ENCODE measurements around the gene PPP2R2D. TPM values are rescaled to one million over a fixed set of nuclear protein-coding genes. Genes with fewer than 3 reads are reported as not detected.

Gene PPP2R2D
- total RNA-seq, 1 experiment from 2014 or later, result 33.2 TPM

DNA sequence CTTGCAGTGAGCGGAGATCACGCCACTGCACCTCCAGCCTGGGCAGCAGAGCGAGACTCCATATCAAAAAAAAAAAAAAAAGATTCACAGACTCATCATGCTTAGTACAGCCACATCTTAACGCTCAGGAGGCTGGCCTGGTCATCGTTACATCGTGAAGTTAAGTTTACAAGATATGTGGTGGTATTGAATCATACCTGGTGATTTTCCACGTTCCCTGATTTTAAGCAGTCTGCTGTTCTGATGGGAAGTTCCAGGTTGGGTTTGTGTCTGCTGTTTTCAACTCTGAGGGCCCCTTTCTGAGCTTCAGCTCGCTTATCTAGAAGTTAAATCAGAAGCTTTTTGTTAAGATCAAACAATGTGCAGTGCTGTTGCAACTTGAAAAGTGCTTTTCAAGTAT, 6.9 kb downstream of the PPP2R2D start:
- peaks cover 7% of the 10 kb centered on the region for H3K9me3 Mint-ChIP-seq
- H3K27me3 Mint-ChIP-seq (ENCODE audit: low read depth), result no peaks in the 10 kb centered on the region
- no peak overlapping the region for H3K4me3 Mint-ChIP-seq
- ChIA-PET CTCF (interaction anchor here (0.6 to 1.6 kb wide), 3 partner anchors 35 to 141 kb away, joined by 3 to 4 read pairs (median 4); no protein-coding TSS in a partner anchor), POLR2A (no interaction called here)
- H3K27ac Mint-ChIP-seq, result no peak overlapping the region
- peaks cover 40% of the 10 kb centered on the region for H3K36me3 Mint-ChIP-seq
- DNase-seq (ENCODE audit: low spot score) (no peak), ATAC-seq (no peak)
- peaks cover 41% of the 10 kb centered on the region for H3K4me1 Mint-ChIP-seq
- TF ChIP-seq, protein P1, sequence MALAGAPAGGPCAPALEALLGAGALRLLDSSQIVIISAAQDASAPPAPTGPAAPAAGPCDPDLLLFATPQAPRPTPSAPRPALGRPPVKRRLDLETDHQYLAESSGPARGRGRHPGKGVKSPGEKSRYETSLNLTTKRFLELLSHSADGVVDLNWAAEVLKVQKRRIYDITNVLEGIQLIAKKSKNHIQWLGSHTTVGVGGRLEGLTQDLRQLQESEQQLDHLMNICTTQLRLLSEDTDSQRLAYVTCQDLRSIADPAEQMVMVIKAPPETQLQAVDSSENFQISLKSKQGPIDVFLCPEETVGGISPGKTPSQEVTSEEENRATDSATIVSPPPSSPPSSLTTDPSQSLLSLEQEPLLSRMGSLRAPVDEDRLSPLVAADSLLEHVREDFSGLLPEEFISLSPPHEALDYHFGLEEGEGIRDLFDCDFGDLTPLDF (CRISPR knock-in tag; IDR thresholded peaks at IDR 0.05), result no peak
- TF ChIP-seq NFATC4 (CRISPR knock-in tag; IDR thresholded peaks at IDR 0.05) (no peak), NFYB (CRISPR knock-in tag; conservative IDR thresholded peaks at IDR 0.05; ENCODE audit: low read depth) (no peak), TEAD1 (CRISPR knock-in tag; IDR thresholded peaks at IDR 0.05) (no peak)
- TF ChIP-seq, protein P2, sequence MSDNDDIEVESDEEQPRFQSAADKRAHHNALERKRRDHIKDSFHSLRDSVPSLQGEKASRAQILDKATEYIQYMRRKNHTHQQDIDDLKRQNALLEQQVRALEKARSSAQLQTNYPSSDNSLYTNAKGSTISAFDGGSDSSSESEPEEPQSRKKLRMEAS (CRISPR knock-in tag; IDR thresholded peaks at IDR 0.05), result no peak
- TF ChIP-seq, protein P3, sequence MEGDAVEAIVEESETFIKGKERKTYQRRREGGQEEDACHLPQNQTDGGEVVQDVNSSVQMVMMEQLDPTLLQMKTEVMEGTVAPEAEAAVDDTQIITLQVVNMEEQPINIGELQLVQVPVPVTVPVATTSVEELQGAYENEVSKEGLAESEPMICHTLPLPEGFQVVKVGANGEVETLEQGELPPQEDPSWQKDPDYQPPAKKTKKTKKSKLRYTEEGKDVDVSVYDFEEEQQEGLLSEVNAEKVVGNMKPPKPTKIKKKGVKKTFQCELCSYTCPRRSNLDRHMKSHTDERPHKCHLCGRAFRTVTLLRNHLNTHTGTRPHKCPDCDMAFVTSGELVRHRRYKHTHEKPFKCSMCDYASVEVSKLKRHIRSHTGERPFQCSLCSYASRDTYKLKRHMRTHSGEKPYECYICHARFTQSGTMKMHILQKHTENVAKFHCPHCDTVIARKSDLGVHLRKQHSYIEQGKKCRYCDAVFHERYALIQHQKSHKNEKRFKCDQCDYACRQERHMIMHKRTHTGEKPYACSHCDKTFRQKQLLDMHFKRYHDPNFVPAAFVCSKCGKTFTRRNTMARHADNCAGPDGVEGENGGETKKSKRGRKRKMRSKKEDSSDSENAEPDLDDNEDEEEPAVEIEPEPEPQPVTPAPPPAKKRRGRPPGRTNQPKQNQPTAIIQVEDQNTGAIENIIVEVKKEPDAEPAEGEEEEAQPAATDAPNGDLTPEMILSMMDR (IDR thresholded peaks at IDR 0.05), result no peak

DNA sequence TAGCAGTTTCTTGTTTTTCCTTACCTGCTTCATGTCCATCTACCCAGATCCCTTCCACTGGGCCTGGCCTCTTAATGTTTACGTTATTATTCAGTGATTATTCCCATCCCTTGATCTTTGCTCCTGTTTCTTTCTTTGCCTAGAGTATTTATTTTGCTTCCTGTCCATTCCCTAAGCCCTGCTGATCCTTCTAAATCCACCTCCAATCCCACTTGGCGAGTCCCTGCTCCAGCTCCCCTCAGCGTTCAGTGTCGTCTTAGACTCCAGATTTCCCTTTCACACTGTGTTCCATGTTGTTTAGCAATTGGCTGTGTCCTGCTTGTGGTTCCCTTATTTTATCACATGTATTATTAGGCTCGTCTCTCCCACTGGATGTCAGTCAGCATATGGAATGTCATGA, 7.3 kb downstream of the PPP2R2D start:
- Mint-ChIP-seq H3K27me3 (ENCODE audit: low read depth) (no peaks in the 10 kb centered on the region), H3K27ac (peak overlapping the region; percentile 87), H3K36me3 (peaks cover 43% of the 10 kb centered on the region), H3K4me3 (no peak overlapping the region), H3K4me1 (peaks cover 40% of the 10 kb centered on the region), H3K9me3 (peaks cover 8% of the 10 kb centered on the region)
- no peak for ATAC-seq
- TF ChIP-seq, protein P4, sequence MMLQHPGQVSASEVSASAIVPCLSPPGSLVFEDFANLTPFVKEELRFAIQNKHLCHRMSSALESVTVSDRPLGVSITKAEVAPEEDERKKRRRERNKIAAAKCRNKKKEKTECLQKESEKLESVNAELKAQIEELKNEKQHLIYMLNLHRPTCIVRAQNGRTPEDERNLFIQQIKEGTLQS (CRISPR knock-in tag; conservative IDR thresholded peaks at IDR 0.05), result no peak
- TF ChIP-seq, protein P5, sequence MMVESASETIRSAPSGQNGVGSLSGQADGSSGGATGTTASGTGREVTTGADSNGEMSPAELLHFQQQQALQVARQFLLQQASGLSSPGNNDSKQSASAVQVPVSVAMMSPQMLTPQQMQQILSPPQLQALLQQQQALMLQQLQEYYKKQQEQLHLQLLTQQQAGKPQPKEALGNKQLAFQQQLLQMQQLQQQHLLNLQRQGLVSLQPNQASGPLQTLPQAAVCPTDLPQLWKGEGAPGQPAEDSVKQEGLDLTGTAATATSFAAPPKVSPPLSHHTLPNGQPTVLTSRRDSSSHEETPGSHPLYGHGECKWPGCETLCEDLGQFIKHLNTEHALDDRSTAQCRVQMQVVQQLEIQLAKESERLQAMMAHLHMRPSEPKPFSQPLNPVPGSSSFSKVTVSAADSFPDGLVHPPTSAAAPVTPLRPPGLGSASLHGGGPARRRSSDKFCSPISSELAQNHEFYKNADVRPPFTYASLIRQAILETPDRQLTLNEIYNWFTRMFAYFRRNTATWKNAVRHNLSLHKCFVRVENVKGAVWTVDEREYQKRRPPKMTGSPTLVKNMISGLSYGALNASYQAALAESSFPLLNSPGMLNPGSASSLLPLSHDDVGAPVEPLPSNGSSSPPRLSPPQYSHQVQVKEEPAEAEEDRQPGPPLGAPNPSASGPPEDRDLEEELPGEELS (CRISPR knock-in tag; IDR thresholded peaks at IDR 0.05), result no peak
- TF ChIP-seq NR1H2 (CRISPR knock-in tag; IDR thresholded peaks at IDR 0.05), result no peak
- TF ChIP-seq FOXK1 (CRISPR knock-in tag; IDR thresholded peaks at IDR 0.05), result no peak
- TF ChIP-seq PRRX2 (CRISPR knock-in tag; IDR thresholded peaks at IDR 0.05), result no peak
- TF ChIP-seq, protein P3 (IDR thresholded peaks at IDR 0.05), result no peak
- TF ChIP-seq MYBL2 (CRISPR knock-in tag; IDR thresholded peaks at IDR 0.05), result no peak
- TF ChIP-seq RELA (CRISPR knock-in tag; IDR thresholded peaks at IDR 0.05; ENCODE audit: borderline replicate concordance), result no peak
- TF ChIP-seq, protein P6, sequence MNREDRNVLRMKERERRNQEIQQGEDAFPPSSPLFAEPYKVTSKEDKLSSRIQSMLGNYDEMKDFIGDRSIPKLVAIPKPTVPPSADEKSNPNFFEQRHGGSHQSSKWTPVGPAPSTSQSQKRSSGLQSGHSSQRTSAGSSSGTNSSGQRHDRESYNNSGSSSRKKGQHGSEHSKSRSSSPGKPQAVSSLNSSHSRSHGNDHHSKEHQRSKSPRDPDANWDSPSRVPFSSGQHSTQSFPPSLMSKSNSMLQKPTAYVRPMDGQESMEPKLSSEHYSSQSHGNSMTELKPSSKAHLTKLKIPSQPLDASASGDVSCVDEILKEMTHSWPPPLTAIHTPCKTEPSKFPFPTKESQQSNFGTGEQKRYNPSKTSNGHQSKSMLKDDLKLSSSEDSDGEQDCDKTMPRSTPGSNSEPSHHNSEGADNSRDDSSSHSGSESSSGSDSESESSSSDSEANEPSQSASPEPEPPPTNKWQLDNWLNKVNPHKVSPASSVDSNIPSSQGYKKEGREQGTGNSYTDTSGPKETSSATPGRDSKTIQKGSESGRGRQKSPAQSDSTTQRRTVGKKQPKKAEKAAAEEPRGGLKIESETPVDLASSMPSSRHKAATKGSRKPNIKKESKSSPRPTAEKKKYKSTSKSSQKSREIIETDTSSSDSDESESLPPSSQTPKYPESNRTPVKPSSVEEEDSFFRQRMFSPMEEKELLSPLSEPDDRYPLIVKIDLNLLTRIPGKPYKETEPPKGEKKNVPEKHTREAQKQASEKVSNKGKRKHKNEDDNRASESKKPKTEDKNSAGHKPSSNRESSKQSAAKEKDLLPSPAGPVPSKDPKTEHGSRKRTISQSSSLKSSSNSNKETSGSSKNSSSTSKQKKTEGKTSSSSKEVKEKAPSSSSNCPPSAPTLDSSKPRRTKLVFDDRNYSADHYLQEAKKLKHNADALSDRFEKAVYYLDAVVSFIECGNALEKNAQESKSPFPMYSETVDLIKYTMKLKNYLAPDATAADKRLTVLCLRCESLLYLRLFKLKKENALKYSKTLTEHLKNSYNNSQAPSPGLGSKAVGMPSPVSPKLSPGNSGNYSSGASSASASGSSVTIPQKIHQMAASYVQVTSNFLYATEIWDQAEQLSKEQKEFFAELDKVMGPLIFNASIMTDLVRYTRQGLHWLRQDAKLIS (CRISPR knock-in tag; IDR thresholded peaks at IDR 0.05; ENCODE audit: borderline replicate concordance), result no peak
- ChIA-PET CTCF (interaction anchor here (0.8 to 1.6 kb wide), 3 partner anchors 35 to 115 kb away, joined by 3 to 4 read pairs (median 4); no protein-coding TSS in a partner anchor), POLR2A (no interaction called here)
- DNase-seq (ENCODE audit: low spot score), result no peak

Measured in WTC11 (cell line).